ENCODE results near the gene MMP25.
"Not testable (repeated sequence)": the region's sequence is repeated elsewhere in the genome, so short reads cannot be mapped to it uniquely, and the experiment has no call there.

The MMP25 gene

DNA sequence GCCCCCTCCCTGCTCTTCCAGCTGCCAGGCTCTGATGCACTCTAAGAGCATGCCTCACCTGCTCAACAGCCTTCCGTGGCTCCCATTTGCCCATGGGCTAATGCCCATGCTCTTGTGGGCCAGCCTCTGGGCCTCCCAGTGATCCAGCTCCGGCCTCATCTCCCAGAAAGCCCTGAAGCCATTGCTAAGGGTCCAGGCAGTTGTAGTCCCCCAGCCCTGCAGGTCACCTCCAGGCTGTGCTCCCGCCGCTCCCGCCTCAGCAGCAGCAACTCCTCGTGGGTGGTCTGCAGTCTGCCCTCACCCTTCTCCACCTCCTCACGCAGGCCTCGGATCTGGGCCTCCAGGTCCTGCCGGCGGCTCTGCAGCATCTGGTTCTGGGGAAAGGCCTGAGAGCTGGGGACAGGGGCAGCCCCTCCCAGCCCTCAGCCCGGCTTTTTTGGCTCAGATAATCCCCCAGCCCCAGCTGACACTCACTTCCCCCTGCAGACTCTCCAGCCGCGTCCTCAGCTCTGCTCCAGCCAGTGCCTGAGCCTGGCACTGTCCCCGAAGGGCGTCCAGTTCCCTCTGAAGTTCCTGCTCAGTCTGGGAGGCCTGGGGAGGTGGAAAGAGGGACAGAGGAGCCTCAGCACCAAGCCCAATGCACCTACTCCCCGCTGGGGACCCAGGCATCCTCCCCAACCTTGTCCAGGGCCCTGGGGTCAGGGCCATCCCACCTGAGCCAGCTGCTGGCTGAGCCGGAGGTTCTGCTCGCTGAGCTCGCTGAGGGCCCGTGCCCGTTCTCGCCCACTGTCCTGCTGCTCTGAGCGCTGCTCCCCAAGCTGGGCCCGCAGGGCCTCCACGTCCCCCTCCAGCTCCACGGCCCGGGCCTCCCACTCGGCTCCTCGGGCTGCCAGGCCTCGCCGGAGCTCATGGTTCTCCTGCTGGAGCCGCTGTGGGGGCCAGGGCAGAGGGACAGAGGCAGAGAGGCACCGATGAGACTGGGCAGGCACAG lies 15.8 kb upstream of the MMP25 start:
- DNase-seq (ENCODE audit: low read depth in 3 of 3), result no peak

DNA sequence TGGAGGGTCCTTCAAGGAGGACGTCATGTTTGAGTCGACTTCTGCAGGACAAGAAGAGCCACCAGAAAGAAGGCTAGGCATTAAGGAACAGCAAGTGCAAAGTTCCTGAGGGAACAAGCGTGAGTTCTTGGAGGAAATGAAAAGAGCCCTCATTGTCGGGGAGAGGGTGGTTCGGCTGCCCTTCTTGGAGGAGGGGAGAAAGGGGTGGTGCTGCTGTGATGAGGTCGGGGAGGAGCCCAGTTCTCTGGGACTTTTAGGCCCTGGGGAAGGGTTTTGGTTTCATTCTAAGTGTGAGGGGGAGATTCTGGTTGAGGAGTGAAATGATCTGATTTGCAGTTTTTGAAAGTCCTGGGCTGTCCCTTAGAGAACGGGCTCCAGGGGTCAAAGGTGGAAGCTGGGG lies 13.7 kb upstream of the MMP25 start:
- no peak for DNase-seq (ENCODE audit: low read depth in 3 of 3)

DNA sequence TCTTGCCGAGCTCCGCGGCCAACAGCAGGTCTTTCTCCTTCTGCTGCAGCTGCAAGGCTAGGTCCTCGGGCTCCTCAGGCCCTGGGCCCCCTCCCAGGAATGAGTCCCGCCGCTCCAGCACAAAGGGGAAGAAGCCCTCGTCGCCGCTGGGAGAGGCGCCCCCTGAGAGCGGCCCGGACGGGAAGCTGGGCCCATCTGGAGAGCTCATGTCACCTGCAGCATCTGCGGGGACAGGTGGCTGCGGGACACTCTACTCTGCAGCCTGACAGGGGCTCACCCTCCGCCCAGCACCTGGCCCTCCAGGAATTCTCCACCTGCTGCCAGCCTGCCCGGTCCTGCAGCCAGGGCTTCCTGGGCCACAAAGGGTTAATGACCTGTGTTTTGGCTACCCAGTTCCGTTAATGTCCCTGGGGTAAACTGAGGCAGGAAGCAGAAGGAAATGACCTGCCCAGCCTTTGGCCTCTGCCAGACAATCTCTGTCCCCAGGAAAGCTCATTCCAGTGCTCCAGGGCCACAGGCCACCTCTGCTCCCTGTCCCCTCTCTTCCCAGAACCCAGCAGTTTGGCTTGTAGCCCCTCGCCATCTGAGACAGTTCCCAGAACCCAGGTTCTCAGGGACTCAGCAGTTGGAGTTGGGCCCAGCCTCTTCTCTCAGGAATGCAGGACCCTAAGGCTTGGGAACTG lies 10.9 kb upstream of the MMP25 start:
- DNase-seq (ENCODE audit: low read depth in 3 of 3), result no peak

DNA sequence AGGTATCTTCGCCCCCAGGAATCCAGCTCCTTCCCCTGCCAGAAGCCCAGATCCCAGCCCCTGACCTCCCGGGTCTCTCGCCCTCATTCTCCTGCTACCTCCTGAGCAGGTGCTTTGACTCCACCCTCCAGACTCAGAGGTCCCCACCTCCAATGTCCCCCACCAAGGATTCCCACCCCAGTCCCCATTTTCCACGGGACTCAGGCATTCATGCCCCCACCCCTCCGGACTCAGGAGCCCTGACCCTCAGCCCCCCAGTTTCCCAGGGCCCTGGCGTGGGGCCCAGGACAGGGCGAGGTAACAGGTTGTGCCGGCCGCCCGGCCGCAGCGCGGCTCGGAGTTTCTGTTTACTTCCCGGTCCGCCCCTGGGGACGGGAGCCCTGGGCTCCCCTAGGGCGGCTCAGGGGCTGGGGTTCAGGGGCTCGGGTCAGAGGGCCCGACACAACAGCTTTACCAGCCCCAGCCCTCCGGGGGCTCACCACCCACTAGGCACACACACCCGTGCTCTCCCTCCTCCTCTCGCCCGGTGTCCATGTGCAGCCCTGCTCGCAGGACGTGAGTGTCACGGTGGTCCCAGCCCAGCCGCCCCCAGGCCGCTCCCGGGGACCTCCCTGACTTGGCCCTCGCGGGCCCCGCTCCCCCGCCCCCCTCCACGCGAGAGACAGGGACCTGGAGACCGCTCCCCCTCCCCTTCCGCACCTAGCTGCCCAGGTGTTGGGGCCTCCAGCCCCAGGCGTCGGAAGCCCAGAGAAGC lies 10.2 kb upstream of the MMP25 start:
- no peak for DNase-seq (ENCODE audit: low read depth in 3 of 3)

DNA sequence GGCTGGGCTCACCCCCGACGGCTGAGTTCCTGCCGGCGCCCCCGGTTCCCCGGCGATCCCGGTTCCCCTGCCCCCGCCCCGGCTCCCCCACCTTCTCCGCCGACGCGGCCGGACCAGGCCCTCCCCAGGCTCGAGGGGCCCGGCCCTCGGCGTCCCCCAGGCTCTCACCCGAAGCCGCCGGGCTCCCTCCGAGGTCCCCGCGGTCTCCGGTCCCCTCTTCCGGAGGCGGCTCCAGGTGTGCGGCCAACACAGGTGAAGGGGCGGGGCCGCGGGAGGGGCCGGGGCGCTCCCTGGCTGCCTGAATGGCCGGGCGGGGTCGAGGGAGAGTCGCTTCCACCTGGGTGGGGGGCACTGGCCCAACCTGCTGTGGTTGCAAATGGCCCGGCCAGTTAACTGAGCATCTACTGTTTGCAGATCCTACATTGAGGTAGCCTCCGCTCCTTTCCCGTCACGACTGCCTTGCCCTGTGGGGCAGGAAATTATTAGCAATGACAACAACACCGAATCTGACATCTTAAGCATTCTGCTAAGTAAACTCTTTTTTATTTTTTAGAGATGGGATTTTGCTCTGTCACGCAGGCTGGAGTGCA lies 9.5 kb upstream of the MMP25 start, which contains the start of gene BICDL2:
TSS of gene BICDL2 (minus strand) at position 219 of the 590 bp plus-strand sequence. CDS start 1,448 bp downstream, outside the sequence.
- no peak for DNase-seq (ENCODE audit: low read depth in 3 of 3)

DNA sequence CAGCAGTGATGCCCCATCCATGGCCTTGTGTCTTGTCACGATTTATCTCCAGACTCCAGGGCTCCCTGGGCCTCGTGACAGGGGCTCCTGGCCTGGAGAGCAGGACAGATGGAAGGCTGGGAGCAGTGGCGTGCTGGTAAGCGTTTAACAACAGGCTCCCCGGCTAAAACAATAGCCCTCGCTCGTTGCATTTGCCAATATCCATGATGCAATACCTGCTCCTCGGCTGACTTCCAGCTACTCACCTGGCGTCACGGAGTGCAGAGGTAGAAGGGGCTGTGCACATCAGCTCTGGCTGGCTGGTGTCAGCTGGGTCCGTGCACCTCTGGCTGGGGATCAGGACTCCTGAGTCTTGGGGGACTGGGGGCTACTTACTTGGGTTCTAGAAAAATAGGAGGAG lies 8.1 kb upstream of the MMP25 start:
- DNase-seq (ENCODE audit: low read depth in 3 of 3), result no peak

DNA sequence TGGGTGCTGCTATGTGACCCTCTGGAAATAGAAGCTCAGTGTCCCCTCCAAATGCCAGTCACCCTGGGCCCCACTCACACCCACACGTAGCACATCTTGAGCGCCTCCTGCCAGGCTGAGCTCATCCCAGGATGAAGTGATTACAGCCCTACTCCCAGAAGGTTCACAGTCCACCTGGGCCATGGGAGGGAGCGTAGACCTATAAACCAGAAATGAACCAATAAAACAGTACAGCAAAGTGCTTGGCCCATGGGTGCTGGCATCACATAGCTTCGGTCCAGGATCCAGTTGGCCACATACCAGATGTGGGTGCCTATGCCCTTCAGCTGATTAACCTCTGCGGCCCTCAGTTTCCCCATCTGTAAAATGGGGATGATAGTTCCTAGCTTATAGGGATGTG lies 7.5 kb upstream of the MMP25 start:
- no peak for DNase-seq (ENCODE audit: low read depth in 3 of 3)

DNA sequence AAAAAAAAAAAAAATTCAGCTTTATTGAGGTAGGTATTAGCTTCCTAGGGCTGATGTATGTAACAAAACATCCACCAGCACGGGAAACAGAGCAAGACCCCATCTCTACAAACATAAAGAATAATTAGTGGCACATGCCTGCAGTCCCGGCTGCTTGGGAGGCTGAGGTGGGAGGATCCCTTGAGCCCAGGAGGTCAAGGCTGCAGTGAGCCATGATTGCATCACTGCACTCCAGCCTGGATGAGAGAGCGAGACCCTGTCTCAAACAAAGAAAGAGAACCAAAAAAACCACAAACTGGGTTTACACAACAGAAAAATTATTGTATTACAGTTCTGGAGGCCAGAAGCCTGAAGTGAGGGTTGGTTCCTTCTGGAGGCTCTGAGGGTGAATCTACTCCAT lies 4.0 kb upstream of the MMP25 start:
- DNase-seq (ENCODE audit: low read depth in 3 of 3), result no peak

DNA sequence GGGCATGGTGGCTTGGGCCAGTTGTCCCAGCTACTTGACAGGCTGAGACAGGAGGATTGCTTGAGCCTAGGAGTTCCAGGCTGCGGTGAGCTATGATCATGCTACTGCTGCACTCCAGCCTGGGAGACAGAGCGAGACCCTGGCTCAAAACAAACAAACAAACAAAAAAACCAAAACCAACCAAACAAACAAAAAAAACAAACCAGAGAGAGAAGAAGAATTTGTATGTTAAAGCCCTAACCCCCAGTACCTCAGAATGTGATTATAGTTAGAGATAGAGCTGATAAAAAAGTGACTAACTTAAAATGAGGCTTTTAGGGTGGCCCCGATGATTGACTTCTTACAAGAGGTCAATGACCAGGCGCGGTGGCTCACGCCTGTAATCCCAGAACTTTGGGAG lies 1.7 kb upstream of the MMP25 start:
- no peak for DNase-seq (ENCODE audit: low read depth in 3 of 3)

DNA sequence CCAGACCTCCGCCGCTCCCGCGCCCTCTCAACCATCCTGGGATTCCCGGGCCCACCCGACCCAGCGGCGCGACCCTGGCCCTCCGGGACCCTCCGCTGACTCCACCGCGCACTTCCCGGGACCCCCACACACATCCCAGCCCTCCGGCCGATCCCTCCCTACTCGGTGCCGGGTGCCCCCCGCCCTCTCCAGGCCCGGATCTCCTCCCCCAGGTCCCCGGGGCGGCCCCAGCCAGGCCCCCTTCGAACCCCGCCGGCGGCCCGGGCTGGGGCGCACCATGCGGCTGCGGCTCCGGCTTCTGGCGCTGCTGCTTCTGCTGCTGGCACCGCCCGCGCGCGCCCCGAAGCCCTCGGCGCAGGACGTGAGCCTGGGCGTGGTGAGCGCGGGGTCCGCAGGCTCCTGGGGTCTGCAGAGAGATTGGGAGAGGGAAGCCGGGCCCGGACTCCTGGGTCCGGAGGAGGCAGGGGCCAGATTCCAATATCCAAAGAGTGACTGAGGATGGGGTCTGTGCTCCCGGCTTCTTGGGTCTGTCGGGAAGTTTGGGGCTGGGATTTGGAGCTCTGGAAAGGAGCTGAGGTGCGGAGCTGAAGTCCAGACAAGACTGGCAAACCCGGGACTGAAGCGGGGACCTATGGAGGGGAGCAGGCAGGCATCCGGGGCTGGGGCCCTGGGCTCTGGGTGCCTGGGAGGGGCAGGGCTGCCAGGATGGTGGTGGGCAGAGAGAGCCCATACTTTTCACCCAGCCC lies 453 bp downstream of the MMP25 start:
- DNase-seq (ENCODE audit: low read depth in 3 of 3), result no peak

DNA sequence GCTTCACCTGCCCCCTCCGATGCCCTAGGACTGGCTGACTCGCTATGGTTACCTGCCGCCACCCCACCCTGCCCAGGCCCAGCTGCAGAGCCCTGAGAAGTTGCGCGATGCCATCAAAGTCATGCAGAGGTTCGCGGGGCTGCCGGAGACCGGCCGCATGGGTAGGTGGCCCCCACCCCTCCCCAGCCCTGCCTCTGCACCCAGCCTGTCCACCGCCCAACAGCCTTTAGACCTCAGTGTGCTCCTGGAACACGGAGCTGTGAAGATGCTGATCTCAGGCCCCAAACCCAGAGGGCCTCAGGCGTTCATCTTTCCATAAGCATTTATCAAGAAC lies 993 bp downstream of the MMP25 start:
- no peak for DNase-seq (ENCODE audit: low read depth in 3 of 3)

DNA sequence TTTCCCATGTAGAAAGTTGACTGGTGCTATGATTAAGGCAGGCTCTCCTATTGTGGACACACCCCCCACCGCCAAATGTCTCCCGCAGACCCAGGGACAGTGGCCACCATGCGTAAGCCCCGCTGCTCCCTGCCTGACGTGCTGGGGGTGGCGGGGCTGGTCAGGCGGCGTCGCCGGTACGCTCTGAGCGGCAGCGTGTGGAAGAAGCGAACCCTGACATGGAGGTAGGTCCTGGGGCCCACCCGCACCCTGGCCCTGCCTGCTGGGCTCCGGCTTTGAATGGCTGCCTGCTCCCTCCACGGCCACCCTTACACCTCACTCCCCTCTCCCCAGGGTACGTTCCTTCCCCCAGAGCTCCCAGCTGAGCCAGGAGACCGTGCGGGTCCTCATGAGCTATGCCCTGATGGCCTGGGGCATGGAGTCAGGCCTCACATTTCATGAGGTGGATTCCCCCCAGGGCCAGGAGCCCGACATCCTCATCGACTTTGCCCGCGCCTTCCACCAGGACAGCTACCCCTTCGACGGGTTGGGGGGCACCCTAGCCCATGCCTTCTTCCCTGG lies 3.6 kb downstream of the MMP25 start:
- DNase-seq (ENCODE audit: low read depth in 3 of 3), result no peak

DNA sequence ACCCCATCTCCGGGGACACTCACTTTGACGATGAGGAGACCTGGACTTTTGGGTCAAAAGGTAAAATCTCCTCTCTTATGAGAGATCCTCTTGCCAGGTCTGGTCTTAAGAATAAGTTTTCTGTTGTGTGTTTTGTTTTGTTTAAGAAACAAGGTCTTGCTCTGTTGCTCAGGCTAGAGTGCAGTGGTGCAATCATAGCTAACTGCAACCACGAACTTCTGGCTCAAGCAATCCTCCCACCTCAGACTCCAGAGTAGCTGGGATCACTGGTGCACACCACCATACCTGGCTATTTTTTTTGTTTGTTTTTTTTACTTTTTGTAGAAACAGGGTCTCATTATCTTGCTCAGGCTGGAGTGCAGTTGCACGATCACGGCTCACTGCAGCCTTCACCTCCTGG lies 4.1 kb downstream of the MMP25 start:
- no peak for DNase-seq (ENCODE audit: low read depth in 3 of 3)

DNA sequence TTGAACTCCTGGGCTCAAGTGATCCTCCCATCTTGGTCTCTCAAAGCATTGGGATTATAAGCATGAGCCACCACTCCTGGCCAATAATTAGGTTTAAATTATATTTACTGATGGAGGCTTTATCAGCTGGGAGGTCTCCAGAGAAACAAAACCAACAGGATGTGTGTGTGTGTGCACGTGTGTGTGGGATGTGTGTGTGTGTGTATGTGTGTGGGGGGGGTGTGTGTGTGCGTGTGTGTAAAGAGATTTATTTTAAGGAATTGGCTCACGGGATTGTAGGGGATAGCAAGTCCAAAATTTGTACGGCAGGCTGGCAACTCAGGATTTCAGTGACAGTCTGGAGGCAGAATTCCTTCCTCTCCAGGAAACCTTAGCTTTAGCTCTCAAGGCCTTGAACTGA lies 4.6 kb downstream of the MMP25 start:
- no peak for DNase-seq (ENCODE audit: low read depth in 3 of 3)

DNA sequence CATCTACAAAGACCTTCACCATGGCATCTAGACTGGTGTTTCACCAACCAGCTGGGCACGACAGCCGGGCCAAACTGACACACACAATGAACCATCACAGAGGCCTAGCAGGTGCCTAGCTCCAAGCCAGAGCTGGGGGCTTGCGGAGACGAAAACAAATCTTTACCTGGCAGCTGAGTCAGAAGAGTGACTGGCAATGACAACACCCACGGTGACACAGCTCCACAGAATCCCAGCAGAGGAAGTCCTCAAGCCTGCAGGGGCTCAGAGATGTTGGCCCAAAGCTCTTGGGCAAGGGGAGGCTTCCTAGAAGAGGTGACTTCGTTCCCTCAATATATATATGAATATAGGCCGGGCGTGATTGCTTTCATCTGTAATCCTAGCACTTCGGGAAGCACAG lies 5.1 kb downstream of the MMP25 start:
- DNase-seq (ENCODE audit: low read depth in 3 of 3), result no peak

DNA sequence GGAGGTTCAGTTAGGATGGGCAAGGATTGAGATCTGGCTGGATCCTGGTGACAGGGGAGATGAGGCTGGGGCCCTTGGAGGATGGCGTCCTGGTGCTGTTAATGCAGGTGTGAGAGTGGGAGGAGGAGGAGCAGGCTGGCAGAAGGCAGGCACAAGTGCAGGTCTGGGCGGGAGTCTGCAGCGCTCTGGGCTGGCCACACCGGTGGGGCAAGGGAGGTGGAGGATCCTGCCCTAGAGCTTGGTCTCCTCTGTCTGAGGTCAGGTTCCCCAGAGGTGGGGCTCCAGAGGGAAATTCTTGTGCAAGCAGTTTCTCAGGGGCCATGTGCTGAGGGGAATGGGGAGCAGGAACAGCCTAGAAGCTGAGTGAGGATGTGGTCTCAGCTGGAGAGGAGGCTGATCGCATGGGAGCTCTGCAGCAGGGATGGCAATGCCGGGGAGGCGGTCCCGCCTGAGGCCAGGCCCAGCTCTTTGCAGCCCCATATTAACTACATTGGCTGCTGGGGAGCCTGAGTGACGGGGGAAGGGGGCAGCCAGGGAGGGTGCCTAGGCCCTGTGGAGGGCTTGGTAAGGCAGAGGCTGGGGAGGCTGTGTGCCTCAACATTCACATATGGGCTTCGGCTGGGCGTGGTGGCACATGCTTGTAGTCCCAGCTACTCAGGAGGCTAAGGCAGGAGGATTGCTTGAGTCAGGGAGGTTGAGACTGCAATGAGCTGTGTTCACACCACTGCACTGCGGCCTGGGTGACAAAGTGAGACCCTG lies 6.4 kb downstream of the MMP25 start:
- not testable (repeated sequence) for DNase-seq (ENCODE audit: low read depth in 3 of 3)

DNA sequence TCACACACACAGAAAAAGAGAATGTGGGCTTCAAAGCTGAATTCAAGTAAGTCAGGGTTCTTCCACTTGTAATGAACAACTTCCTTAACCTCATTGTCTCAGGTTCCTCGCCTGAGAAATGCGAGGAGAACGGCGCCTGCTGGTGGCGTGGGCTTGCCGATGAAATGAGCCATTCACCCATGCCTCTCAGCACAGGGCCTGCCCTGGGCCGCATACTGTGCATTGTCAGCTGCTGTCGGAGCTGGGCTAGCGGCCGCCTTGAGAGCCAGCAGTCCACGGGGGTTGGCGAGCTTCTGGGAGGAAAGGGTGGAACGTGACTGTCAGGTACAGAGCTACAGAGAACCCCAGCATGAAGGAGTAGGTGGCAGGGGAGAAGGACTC lies 7.0 kb downstream of the MMP25 start:
- not testable (repeated sequence) for DNase-seq (ENCODE audit: low read depth in 3 of 3)

DNA sequence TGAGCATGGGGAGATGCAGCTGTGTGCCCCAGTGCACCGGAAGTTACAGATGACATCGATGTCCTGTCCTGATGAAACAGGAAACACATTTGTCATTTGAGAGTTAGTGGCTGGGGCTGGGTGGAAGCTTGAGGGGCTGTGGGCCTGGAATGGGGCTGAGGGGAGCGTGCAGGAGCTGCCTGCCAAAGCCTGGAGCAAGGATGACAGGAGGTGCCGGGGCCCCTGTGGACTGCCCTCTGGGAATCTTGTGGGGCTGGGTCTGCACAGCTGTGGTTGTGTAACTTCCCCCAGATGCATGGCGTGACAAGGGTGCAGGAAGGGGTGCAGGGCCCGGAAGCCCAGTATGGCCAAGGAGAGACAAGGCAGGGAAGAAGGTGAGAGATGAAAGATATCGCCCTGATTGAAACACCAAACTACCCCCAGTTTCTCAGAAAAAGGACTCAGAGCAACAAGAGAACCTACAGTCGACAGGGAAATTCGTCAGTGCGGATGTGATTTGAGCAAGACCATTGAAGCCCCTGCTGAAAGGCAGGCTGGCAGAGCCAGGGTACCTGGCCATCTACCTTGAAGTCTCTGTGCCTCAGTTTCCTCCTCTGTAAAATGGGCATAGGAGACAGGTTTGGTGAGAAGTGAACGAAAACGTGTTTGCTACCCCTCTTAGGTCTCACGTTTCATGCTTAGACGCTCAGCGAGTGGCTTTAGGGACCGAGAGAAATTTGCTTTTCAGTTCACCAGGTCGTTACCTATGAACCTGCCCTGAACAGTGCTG lies 8.8 kb downstream of the MMP25 start:
- DNase-seq (ENCODE audit: low read depth in 3 of 3), result no peak

DNA sequence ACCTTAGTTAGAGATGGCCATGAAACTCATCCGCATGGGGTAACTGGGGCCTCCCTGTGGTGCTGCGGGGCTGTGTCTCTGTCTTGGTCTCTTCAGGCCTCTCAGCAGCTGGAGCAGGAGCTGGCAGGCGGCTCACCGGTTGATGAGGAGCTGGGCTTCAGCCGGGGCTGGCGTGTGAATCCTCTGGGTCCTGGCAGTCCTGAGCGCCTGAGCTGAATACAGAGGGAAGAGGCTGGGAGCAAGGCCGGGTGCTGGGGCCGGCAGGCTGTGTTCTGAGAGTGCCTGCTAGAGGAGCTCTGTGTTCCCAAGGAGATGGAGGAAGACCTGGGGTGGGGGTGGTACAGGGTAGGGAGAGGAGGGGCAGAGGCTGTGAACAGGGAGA lies 9.4 kb downstream of the MMP25 start:
- not testable (repeated sequence) for DNase-seq (ENCODE audit: low read depth in 3 of 3)
